ENCODE measurements around the gene TSPAN14. TPM values are rescaled to one million over a fixed set of nuclear protein-coding genes. Genes with fewer than 3 reads are reported as not detected.

Gene TSPAN14
- total RNA-seq, 3 donors from 2014 or later = 75.5 to 96.5 (median 81.0) TPM

GRCh38 chr10:80518807-80519360 lies 64.8 kb downstream of the TSPAN14 start:
- intact Hi-C loops (cut with DNase I, micrococcal nuclease) = no loop called here
- DNase-seq (no peak), ATAC-seq (peak; percentile 5)
- Histone ChIP-seq H3K4me1 (ENCODE audit: low read depth) (no peaks in the 10 kb centered on the region), H3K9me3 (no peaks in the 10 kb centered on the region), H3K36me3 (ENCODE audit: low read depth) (peaks cover 3% of the 10 kb centered on the region), H3K4me3 (no peak overlapping the region)
- TF ChIP-seq CTCF (IDR thresholded peaks at IDR 0.05) = no peak

GRCh38 chr10:80519936-80520650 lies 66.0 kb downstream of the TSPAN14 start:
- DNase-seq (no peak), ATAC-seq (no peak)
- intact Hi-C loops (cut with DNase I, micrococcal nuclease) = no loop called here
- no peaks in the 10 kb centered on the region for H3K9me3 ChIP-seq
- H3K4me3 ChIP-seq = no peak overlapping the region
- peaks cover 3% of the 10 kb centered on the region for H3K36me3 ChIP-seq (ENCODE audit: low read depth)
- no peak for TF ChIP-seq CTCF (IDR thresholded peaks at IDR 0.05)
- no peaks in the 10 kb centered on the region for H3K4me1 ChIP-seq (ENCODE audit: low read depth)

GRCh38 chr10:80520661-80521470 lies 66.8 kb downstream of the TSPAN14 start:
- intact Hi-C loops (cut with DNase I, micrococcal nuclease) = no loop called here
- ATAC-seq (no peak), DNase-seq (peak in 1 of 3 donors; percentile 13)
- Histone ChIP-seq H3K36me3 (ENCODE audit: low read depth) (peaks cover 3% of the 10 kb centered on the region), H3K4me1 (ENCODE audit: low read depth) (no peaks in the 10 kb centered on the region), H3K4me3 (no peak overlapping the region), H3K9me3 (no peaks in the 10 kb centered on the region)
- TF ChIP-seq CTCF (IDR thresholded peaks at IDR 0.05) = no peak

GRCh38 chr10:80522756-80523363 lies 68.8 kb downstream of the TSPAN14 start:
- TF ChIP-seq CTCF (IDR thresholded peaks at IDR 0.05) = no peak
- ATAC-seq = no peak
- intact Hi-C loops (cut with DNase I, micrococcal nuclease) = no loop called here

GRCh38 chr10:80523773-80524172 lies 69.7 kb downstream of the TSPAN14 start:
- intact Hi-C loops (cut with DNase I, micrococcal nuclease) = no loop called here
- no peaks in the 10 kb centered on the region for H3K36me3 ChIP-seq (ENCODE audit: low read depth)

More at GRCh38 chr10:80522756-80523363, 68.8 kb downstream of the TSPAN14 start:
- no peak for DNase-seq
- no peaks in the 10 kb centered on the region for H3K36me3 ChIP-seq (ENCODE audit: low read depth)
- no peaks in the 10 kb centered on the region for H3K9me3 ChIP-seq
- H3K4me3 ChIP-seq = no peak overlapping the region
- H3K4me1 ChIP-seq (ENCODE audit: low read depth) = no peaks in the 10 kb centered on the region

More at GRCh38 chr10:80523773-80524172, 69.7 kb downstream of the TSPAN14 start:
- H3K4me1 ChIP-seq (ENCODE audit: low read depth) = no peaks in the 10 kb centered on the region
- no peak overlapping the region for H3K4me3 ChIP-seq
- no peak for DNase-seq
- ATAC-seq = peak; percentile 4
- TF ChIP-seq CTCF (IDR thresholded peaks at IDR 0.05) = no peak
- H3K9me3 ChIP-seq = no peaks in the 10 kb centered on the region
